Right cardiac atrium (tissue), 5 donors: ENCODE results near the gene MMEL1. TPM values are rescaled to one million over a fixed set of nuclear protein-coding genes. Genes with fewer than 3 reads are reported as not detected.

ENCODE experiments used
- ATAC-seq, 2 donors: fragments of 200-7000 bp; cut with Tn5 transposase; one replicate each; pipeline versions ENCODE4 v1.8.0 to v1.9.1; 2020; ENCODE audit warnings: moderate library complexity in 2 of 2, mild to moderate bottlenecking in 1 of 2
- DNase-seq, 3 donors: peaks; one replicate each; pipeline ENCODE4 v3.0.0-alpha.2; 2020
- H3K27ac ChIP-seq: one replicate; pipeline ENCODE4 v1.5.1; 2013; ENCODE audit warnings: mild to moderate bottlenecking, low read length, control low read depth, moderate library complexity
- H3K27me3 ChIP-seq: one replicate; pipeline ENCODE4 v1.6.1; 2013; ENCODE audit not compliant: control insufficient read depth, insufficient read depth
- H3K4me1 ChIP-seq: one replicate; pipeline ENCODE4 v1.6.1; 2013; ENCODE audit warnings: low read length; ENCODE audit not compliant: control insufficient read depth, insufficient read depth
- H3K4me3 ChIP-seq: one replicate; pipeline ENCODE4 v1.5.1; 2013; ENCODE audit warnings: low read length, control low read depth
- H3K9me3 ChIP-seq: one replicate; pipeline ENCODE4 v1.6.1; 2013; ENCODE audit warnings: low read length; ENCODE audit not compliant: control insufficient read depth
- WGBS: extraction: QIAGEN DNeasy Blood & Tissue Kit; methylation state at CpG from one replicate; pipeline ENCODE4 v1.1.7; 2013; 5-methylcytosine and 5-hydroxymethylcytosine counted together
- intact Hi-C, 4 donors: fragments of 100-400 bp; cut with DNase I; formaldehyde crosslinking; loops; one replicate each; pipeline versions ENCODE4 v1.11.0 to v1.14.0; 2022 to 2023
- polyA plus RNA-seq: library from polyadenylated mRNA; stranded (reverse); fragments of 200-250 nt; gene quantifications from one replicate; pipeline ENCODE4 v1.2.3, GENCODE V29; 2013
- total RNA-seq, 4 donors: library from RNA; stranded (reverse); fragmentation: NEBNext Ultra II Directional; extraction: Animal tissue kit (Norgen Biotek cat#: 25700); gene quantifications; one replicate each; pipeline ENCODE4 v1.2.1, GENCODE V29; 2021
- donor health status: healthy with polysubstance abuse.
- donor health status: DM: no; HTN: yes; CAD: no.
- donor health status: DM: no; HTN: no; CAD: no.
- donor health status: DM: no; HTN: yes; CAD: no; lungs with severe emphysema.
- donor health status: DM: yes; HTN: yes; CAD: no.

Gene MMEL1
- total and polyA plus RNA-seq, 5 donors = 0.32 to 1.7 (median 0.94) TPM

DNA sequence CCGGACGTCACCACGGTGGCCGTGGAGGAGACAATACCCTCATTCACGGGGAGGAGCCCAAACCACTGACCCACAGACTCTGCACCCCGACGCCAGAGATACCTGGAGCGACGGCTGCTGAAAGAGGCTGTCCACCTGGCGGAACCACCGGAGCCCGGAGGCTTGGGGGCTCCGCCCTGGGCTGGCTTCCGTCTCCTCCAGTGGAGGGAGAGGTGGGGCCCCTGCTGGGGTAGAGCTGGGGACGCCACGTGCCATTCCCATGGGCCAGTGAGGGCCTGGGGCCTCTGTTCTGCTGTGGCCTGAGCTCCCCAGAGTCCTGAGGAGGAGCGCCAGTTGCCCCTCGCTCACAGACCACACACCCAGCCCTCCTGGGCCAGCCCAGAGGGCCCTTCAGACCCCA, 69.6 kb downstream of the MMEL1 start:
- ATAC-seq = no peak
- intact Hi-C loops = no loop called here
- Histone ChIP-seq H3K9me3 (no peaks in the 10 kb centered on the region), H3K4me3 (no peak overlapping the region), H3K4me1 (no peaks in the 10 kb centered on the region), H3K27me3 (no peaks in the 10 kb centered on the region), H3K27ac (no peak overlapping the region)
- DNase-seq = peak; percentile 9 to 56 (median 38)
- WGBS = 86% methylated on average over 18 of the region's 18 CpGs

DNA sequence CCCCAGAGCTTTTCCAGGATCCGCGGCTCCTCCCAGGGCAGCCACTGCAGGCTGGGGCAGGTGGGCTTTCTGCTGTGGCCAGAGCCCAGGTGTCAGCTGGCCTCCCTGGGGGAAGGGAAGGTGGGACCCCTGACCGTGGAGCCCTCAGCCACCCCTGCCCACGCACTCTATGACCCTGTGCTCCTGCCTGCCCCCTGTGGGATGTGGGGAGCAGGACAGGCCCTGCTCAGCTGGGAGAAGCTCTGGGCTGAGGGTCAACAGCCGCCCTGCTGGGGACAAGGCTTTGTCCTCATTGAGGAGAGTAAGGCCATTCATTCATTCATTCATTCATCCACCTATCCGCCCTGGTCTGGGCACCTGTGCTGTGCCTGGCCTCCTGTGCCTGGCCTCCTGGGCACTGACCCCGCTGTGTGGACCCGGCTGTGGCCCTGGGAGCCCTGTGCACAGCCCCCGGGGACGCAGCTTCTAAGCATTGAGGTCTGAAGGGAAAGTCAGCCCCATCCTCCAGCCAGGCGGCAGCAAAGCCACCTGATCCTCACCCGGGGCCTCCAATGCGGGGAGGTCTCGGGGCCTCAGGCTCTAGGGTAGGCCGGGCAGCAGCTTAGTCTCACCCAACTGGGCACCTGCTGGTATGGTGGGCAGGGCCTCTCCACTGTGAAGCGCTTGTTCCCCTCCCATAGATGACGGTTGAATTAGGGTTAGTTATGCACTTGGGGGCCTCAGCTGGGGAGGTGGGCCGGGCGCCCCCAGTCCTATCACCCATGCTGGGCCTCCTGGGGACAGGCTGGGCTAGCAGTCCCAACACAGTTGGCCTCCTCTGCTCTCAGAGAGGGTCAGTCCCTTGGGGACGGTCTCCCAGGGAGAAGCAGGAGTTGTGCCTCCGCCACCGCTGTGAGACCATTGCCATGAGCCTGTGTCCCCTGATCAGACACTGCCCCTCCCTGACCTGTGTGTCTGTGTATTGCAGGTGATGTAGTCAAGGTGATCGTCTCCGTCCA, 70.6 kb downstream of the MMEL1 start:
- intact Hi-C loops = no loop called here
- H3K9me3 ChIP-seq = no peaks in the 10 kb centered on the region
- no peaks in the 10 kb centered on the region for H3K4me1 ChIP-seq
- WGBS = 87% methylated on average over 24 of the region's 24 CpGs
- no peak overlapping the region for H3K4me3 ChIP-seq
- no peaks in the 10 kb centered on the region for H3K27me3 ChIP-seq
- peak in 2 of 3 donors; percentile 50 to 57 for DNase-seq
- no peak for ATAC-seq
- no peak overlapping the region for H3K27ac ChIP-seq

GRCh38 chr1:2561446-2561845, 71.4 kb downstream of the MMEL1 start:
- Histone ChIP-seq H3K27me3 (no peaks in the 10 kb centered on the region), H3K4me3 (no peak overlapping the region), H3K9me3 (no peaks in the 10 kb centered on the region), H3K4me1 (no peaks in the 10 kb centered on the region), H3K27ac (no peak overlapping the region)
- DNase-seq (peak; percentile 8 to 41 (median 11)), ATAC-seq (no peak)
- 89% methylated on average over 11 of the region's 11 CpGs for WGBS
- intact Hi-C loops = no loop called here

DNA sequence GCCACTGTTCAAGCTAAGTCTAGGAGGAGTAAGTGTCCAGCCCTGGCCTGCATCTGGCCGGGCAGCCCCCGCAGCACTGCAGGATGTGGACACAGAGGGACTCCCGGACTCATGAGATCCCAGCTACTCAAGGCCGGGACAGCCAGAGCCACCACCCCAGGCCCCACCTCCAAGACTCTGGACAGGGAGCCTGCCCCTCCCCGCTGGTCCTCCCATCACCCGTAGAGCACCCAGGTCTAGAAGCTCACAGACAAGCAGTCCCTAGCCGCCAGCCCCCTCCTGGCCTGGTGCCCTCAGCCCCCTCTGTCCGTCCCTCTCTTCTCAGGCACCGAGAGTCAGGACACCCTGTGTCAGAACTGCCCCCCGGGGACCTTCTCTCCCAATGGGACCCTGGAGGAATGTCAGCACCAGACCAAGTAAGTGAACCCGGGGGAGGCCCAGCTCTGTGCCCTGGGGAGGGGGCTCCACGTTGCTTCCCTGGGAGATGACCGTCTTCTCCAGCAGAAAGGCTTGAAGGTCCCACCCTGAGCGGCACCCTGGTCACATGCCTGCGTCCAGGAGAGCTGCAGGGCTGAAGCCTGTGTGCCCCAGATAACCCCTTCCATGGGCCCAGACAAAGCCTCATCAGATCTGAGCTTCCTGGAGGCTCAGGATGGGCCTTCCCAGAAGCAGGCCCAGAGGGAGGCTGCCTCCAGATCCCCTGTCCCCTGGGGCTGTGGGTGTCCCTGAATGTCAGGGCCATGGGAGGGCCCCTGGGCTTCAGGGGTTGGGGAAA, 72.3 kb downstream of the MMEL1 start:
- H3K4me1 ChIP-seq = peaks cover 3% of the 10 kb centered on the region

DNA sequence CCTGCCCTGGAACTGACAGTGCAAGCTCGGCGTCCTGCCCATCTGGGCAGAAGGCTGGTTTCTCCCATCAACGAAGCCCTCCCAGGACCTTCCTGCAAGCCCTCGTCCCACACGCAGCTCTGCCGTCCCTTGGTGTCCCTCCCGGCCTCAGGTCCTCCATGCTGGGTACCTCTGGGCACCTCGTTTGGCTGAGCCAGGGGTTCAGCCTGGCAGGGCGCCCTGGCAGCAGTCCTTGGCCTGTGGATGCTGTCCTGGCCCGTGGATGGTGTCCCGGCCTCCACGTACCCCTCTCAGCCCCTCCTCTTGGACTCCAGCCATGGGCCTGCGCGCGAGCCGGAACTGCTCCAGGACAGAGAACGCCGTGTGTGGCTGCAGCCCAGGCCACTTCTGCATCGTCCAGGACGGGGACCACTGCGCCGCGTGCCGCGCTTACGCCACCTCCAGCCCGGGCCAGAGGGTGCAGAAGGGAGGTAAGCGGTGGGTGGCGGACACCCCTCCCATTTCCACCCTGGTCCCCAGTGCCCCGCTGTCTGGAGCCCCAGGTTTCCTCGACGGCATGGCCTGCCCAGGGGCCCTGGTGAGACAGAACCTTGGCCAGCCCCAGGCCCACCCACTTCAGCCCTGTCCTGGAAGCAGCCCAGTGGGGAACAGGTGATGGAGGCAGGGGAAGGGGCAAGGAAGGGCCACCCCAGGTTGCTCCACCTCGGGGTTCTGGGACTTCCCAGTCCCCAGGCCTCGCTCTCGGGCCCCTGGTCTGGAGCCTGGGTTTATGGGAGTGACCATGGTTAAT, 73.1 kb downstream of the MMEL1 start:
- ATAC-seq = no peak
- intact Hi-C loops = no loop called here
- WGBS = 74% methylated on average over 35 of the region's 35 CpGs
- no peak overlapping the region for H3K4me3 ChIP-seq
- no peak overlapping the region for H3K27ac ChIP-seq
- peak; percentile 22 to 58 (median 56) for DNase-seq
- peaks cover 3% of the 10 kb centered on the region for H3K4me1 ChIP-seq
- no peaks in the 10 kb centered on the region for H3K27me3 ChIP-seq
- no peaks in the 10 kb centered on the region for H3K9me3 ChIP-seq

More for the DNA sequence above, 72.3 kb downstream of the MMEL1 start:
- Histone ChIP-seq H3K27me3 (no peaks in the 10 kb centered on the region), H3K4me3 (no peak overlapping the region), H3K9me3 (no peaks in the 10 kb centered on the region), H3K27ac (no peak overlapping the region)
- intact Hi-C loops = no loop called here
- DNase-seq = peak in 2 of 3 donors; percentile 11 to 50
- 85% methylated on average over 15 of the region's 15 CpGs for WGBS
- no peak for ATAC-seq

GRCh38 chr1:2558861-2559260, 74.0 kb downstream of the MMEL1 start:
- peaks cover 3% of the 10 kb centered on the region for H3K4me1 ChIP-seq
- intact Hi-C loops = no loop called here
- WGBS = 95% methylated on average over 6 of the region's 6 CpGs

DNA sequence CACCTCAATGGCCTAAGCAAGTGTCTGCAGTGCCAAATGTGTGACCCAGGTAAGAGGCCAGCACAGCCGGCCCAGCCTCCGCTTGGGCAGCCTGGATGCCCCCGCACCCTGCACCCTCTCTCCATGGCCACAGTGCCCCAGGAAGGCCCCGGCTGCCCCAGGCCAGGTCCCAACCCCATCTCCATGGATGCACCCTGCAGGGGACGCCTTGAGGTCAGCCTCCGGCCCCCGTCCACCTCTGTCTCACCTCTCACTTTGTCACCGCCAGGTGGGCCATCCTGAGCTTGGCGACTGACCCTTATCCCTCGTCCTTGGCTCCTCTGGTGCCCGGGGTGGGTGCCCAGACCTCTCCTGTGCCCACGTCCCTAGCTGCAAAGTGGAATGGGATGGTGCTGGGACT, 74.4 kb downstream of the MMEL1 start:
- Histone ChIP-seq H3K27ac (no peak overlapping the region), H3K9me3 (no peaks in the 10 kb centered on the region), H3K4me1 (peaks cover 3% of the 10 kb centered on the region), H3K27me3 (no peaks in the 10 kb centered on the region), H3K4me3 (no peak overlapping the region)
- DNase-seq = peak in 1 of 3 donors; percentile 58
- 90% methylated on average over 12 of the region's 12 CpGs for WGBS
- intact Hi-C loops = no loop called here
- no peak for ATAC-seq

More at GRCh38 chr1:2558861-2559260, 74.0 kb downstream of the MMEL1 start:
- H3K27ac ChIP-seq = no peak overlapping the region
- DNase-seq (peak in 1 of 3 donors; percentile 23), ATAC-seq (no peak)
- H3K4me3 ChIP-seq = no peak overlapping the region
- no peaks in the 10 kb centered on the region for H3K9me3 ChIP-seq
- no peaks in the 10 kb centered on the region for H3K27me3 ChIP-seq

GRCh38 chr1:2557482-2558400, 75.1 kb downstream of the MMEL1 start:
- Histone ChIP-seq H3K27ac (peak overlapping the region; percentile 14), H3K27me3 (no peaks in the 10 kb centered on the region), H3K9me3 (no peaks in the 10 kb centered on the region), H3K4me3 (peak overlapping the region; percentile 54), H3K4me1 (peaks cover 3% of the 10 kb centered on the region)
- peak; percentile 54 to 79 (median 73) for DNase-seq
- intact Hi-C loops = no loop called here
- peak; percentile 1 to 42 for ATAC-seq
- WGBS = 79% methylated on average over 30 of the region's 30 CpGs

DNA sequence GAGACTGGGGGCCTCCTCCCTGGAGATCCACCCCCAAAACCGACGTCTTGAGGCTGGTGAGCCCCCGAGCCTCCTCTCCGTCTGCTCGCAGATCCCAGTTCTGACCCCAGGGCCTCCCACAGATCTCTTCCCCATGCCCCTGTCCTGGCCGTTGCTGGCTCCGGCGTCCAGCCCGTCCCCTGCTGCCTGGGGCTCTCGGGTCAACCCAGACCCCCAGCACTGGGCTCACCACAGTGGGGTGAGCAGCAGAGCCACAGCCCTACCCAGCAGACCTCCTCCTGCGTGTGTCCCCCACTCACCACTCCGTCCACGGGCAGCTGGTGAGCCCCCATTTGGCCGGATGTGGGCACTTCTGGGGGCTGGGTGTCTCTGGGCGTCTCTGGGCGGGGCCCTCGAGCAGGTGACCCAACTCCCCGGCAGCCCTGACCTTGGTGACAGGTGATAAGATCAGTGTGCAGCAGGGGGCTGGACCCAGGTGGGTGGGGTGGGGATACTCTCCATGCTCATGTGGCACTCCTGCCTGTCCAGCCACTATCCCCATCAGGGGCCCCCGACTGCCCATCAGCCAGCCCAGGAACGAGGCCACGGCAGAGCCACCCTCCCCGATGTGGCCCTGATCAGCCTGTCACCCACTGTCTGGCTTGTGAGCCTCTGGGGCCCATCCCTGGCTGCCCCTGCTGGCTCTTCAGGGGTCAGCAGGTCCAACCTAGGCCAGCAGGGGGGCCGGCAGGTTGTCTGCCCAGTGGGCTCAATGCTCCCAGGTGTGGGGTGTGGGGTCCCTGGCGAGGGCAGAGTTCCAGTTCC, 75.9 kb downstream of the MMEL1 start:
- peak overlapping the region; percentile 54 for H3K4me3 ChIP-seq
- peak; percentile 1 to 4 for ATAC-seq
- WGBS = 19% methylated on average over 24 of the region's 24 CpGs
- H3K27ac ChIP-seq = peak overlapping the region; percentile 74
- intact Hi-C loops = no loop called here
- H3K4me1 ChIP-seq = peaks cover 3% of the 10 kb centered on the region
- peak; percentile 23 to 72 (median 68) for DNase-seq
- no peaks in the 10 kb centered on the region for H3K9me3 ChIP-seq
- H3K27me3 ChIP-seq = no peaks in the 10 kb centered on the region
